GM19351 (cell line): Measurements from ENCODE around the gene BMPR1B.
"Not testable (repeated sequence)": the region's sequence is repeated elsewhere in the genome, so short reads cannot be mapped to it uniquely, and the experiment has no call there.

Experiments
- ATAC-seq: cut with Tn5 transposase; IDR thresholded peaks from one replicate; pipeline ENCODE4 v1.9.1; 2021; ENCODE audit warnings: mild to moderate bottlenecking, moderate library complexity; ENCODE audit not compliant: unreplicated experiment

The BMPR1B gene

DNA sequence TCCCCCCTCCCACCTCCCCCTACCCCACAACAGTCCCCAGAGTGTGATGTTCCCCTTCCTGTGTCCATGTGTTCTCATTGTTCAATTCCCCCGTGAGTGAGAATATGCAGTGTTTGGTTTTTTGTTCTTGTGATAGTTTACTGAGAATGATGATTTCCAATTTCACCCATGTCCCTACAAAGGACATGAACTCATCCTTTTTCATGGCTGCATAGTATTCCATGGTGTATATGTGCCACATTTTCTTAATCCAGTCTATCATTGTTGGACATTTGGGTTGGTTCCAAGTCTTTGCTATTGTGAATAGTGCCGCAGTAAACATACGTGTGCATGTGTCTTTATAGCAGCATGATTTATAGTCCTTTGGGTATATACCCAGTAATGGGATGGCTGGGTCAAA lies 413.6 kb downstream of the BMPR1B start:
- ATAC-seq = not testable (repeated sequence)

DNA sequence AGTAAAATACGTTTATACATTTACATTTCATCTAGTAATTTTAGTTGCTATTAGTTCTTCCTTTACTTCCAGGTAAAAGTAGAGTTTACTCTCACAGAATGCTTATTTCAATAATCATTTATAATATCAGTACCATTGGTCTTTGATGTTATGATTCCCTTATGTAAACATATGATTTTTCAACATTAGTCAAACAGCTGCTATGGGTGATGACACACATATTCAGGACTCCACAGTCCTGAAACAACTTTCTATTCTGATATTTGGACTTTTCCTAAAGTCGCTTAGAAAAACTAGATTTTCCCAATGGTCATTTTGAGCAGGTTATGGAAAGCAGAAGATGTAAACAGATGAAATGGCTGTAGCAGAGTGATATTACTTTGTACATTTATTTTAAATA lies 421.2 kb downstream of the BMPR1B start:
- ATAC-seq = no peak

GRCh38 chr4:95180531-95181242 lies 422.9 kb downstream of the BMPR1B start:
- no peak for ATAC-seq

DNA sequence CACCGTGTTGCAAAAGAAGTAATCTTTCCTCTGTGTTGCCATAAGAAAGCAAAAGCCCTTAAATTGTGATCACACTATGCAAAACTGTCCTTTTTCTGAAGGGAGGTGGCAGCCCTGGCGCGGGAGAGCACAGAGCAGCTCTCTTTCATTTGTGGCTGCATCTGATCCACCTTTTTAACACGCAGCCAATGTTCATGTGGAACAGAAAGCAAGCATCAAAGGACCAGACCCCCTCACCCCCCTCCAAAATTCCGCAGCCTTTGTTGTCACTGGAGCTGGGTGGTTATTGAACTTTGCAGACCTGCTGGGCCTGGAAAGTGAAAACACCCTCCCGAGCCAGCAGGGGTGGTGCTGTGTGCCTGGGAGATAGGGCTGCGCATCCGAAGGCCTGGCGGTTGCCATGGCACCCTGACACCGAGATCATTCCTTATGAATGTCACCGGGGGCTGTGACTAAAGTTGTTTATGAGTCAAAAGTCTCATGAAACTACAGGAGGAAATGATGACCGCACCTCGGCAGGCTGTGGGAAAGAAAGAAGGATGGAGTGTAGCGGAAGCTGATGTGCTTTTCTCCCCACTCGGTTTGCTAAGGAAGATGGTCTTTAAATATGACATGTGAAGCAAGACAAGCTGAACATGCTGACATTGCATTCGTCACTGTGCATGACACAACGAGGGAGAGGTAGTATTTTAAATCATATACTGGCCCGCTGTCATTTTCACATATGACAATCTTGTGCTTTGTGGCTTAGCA lies 423.7 kb downstream of the BMPR1B start:
- ATAC-seq = no peak

GRCh38 chr4:95181996-95182306 lies 424.2 kb downstream of the BMPR1B start:
- no peak for ATAC-seq

GRCh38 chr4:95183656-95184408 lies 426.1 kb downstream of the BMPR1B start:
- ATAC-seq = no peak

- no peak for ATAC-seq
Measured at GRCh38 chr4:95186666-95187065, 428.9 kb downstream of the BMPR1B start.

DNA sequence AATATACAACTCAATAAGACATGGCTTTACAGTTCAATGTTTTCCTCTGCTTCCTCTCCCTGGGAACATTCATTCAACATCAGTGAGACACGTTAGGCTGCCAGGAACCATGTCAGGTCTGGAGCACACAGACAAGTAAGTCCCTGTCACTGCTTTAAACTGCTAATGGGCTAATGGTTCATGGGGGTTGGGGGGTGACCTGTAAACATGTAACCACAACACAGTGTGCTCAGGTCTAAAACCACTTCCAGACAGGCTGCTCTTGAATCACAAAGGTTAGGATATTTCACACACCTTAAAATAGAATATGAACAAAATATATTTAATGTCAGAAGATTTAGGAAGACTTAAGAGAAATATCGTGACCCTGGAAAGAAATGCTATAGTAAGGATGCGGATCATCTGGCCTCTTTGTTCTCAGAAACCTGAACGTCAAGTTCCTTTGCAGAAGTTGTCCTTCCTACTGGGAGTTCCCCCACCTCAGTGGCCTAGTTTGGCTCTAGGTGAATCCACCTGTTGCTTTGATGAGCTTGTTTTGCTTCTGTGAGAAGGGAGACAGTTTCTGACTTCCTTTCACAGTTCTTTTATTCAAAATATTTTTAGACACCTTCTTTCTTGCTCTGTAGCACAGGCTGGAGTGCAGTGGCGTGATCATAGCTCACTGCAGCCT lies 431.1 kb downstream of the BMPR1B start:
- ATAC-seq = no peak

DNA sequence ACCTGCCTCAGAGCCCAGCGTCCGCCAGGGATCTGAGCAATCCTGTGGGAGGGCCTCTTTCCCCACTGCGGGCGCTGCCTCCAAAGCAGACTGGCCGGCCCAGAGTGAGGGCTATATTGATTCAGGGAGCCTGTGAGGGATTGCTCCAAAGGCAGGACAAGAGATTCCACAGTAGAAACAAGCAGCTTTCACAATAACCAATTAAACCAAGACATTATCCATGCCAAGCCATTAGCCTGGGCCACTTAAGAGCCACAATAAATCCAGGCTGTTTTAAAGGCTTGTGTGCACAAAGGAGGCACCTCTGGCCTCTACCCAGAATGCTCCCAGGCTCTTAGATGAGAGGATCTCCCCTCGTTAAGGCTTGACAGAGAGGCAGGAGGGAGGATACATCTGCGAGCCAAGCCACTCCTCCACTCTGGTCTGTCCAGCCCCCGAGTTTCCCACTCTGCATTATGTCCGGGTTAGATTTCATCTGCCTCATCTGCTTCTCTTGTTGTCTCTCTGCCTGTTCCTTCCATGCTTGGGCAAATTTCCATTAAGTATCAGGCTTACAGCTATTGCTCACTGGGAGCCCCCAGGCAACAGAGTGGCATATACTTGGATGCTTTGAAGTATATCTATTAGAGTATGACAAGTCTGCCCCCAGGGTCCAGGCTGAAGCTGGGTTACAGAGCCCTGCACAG lies 433.1 kb downstream of the BMPR1B start:
- ATAC-seq = no peak

- no peak for ATAC-seq
Measured at GRCh38 chr4:95191537-95191936, 433.8 kb downstream of the BMPR1B start.

DNA sequence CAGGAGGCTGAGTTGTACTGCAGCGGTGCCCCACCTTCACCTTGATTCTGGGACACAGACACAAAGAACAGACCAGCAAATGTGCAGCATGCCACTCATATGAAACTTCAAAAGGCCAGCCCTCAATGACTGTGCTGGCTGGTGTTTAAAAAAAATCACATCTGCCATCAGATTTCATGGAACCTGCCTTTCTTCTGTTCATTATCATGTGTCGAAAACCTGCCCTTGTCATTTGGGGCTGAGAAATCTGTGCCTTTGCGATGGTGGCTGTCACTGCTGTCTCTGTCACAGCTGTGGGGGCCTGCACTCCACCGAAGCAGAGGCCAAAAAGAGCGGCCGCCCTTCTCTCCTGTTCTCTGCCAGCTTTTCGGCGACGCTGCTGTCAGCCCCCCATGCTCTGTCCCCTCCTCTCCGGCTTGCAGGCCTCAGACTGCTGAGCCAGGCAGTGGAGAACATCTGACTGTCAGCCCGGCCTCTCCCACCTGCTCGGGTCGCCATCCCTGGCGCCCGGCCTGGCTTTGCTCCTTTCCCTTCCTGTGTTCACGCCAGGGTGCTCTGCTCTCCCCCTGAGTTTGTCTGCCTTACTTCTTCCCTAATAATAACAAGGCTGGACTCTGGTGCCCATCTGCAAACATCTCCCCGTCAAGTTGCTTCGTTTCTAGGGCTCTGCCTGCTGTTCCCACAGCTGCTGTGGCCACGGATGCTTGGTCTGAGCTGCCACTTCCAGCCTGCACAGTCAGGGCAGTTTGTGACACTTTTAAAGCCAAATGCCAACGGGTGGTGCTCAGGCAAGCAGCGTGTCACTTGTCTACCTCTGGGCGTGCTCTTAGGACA lies 435.9 kb downstream of the BMPR1B start:
- ATAC-seq = no peak

GRCh38 chr4:95197353-95197752 lies 439.6 kb downstream of the BMPR1B start:
- no peak for ATAC-seq

GRCh38 chr4:95198961-95199360 lies 441.2 kb downstream of the BMPR1B start:
- ATAC-seq = no peak

DNA sequence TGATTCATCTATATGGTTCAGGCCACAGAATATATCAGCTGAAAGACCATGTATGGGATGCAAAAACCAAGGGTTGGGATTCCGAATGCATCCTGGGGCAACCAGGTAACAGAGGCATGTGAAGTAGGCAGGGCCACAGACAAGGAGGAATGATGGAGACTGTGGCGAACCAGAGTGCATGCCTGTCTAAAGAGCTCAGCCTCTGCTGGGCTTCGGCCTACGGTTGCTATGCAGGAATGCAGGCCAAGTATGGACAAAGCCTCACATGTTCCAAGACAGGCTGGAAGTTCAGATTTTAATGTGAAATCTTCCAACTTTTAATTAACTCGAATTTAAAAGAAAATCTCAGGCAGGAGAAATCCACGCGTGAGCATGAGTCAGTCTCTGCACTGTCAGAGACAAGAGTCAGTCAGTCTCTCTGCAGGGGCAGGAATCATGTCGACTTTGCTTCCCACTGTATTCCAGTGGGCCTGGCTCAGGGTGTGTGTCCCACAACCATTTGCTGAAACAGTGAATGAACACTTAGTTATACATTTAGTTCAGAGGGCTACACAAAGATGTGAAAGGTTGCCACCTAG lies 446.6 kb downstream of the BMPR1B start:
- ATAC-seq = no peak

DNA sequence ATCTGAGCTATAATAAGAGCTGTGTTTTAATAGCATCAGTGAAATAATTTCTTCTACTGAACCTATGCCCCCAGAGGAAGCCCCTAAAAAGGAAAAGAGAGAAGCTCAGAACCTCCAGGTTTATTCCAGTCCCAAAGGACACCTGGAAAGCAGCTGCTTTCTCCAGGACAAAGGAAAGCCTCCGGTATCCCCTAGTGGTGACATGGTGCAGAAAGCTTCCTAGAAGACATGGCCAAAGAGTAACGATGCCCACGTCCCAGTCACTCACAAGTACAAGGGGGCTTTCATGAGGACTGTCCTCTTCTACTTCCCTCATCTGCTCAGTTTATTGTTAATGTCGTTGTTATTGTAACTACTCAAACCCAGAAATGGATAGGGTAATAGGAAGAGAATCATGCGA lies 447.1 kb downstream of the BMPR1B start:
- no peak for ATAC-seq
